Activated T-cell treated with anti-CD3 and anti-CD28 coated beads for 24 hours (primary cell): ENCODE data around the gene LCNL1.
A peak's percentile ranks its signal among the peaks of the same experiment; 100 is the strongest.

Experiments
- DNase-seq: peaks from one replicate; pipeline ENCODE4 v3.0.0-alpha.2; 2020; ENCODE audit warnings: low read depth

The LCNL1 gene

DNA sequence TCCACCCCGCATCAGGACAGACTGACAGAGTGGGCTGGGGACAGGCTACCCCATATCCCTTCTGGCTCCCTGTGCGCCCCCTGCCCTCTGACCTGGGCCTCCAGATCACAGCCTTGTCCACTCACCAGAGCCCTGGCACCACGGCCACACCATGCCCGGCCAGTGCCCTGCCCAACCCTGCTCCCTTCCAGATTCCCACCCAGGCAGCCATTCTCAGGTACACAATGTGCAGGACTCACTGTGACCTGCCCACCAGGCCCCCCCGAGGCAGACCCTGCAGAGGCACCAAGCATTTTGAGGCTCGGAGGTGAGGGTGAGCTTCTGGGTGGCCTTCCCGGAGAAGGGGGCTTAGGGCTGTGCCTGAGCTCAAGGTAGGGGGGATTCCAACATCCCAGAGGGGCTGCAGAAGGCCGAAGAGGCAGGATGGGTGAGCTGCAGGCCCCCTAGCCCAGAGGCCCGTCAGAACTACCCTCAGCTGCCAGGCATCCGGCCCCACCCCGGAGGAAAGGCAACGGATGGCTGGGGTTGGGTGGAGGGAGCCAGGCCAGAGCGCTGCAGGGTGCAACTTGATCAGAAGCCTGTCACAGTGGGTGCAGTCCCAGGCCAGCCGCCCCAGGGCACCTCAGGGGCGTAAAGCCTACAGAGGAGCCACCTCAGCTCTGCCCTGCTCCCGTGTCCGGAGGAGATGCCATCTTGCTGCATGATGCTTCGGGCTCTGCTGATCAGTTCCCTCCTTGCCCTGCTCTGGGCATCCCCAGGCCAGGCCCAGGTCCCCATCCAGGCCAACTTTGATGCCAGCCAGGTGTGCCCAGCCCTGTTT, at the start of gene LCNL1:
Gene LCNL1 (plus strand): TSS at position 762 of the 820 bp plus-strand sequence. CDS start 594 bp downstream, outside the sequence.
- no peak for DNase-seq

- no peak for DNase-seq
Measured at GRCh38 chr9:136934277-136934676, 48.5 kb upstream of the LCNL1 start.

DNA sequence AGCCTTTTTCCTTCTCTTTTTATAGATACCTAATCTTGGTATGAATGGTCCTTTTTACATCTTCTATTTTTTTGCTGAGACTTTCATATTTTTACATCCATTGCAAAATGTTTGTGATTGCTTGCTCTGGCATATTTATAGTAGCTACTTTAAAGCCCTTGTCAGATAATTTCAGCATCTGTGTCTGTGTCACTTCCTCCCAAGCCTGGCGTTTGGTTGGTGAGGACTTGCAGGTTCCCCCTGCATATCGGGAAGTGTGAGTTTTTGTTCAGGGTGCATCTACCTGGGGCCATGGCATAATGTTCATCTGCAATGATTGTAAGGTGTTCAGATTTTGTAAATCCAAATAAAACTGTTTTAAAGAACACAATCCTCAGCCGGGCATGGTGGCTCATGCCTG, 47.1 kb upstream of the LCNL1 start:
- no peak for DNase-seq

DNA sequence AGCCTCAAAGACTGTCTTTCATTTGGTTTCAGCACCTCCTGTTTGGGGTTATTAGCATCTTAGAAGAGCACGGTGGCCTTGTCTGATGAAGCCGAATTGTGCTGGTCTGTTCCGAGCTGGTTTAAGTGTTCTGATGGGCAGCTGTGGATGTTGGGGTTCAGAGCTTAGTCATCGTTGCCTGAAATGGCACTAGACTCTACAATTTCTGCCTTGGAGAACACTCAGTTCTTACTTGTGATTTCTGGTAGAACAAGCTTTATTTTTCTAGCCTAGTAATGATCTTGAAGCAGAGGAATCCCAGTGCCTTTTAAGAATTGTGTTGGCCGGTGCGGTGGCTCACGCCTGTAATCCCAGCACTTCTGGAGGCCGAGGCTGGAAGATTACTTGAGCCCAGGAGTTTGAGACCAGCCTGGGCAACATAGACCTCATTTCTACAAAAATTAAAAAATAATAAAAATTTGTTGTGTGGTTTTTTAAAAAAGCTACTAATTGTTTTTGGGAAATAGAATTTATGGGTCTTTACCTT, 46.1 kb upstream of the LCNL1 start:
- no peak for DNase-seq

DNA sequence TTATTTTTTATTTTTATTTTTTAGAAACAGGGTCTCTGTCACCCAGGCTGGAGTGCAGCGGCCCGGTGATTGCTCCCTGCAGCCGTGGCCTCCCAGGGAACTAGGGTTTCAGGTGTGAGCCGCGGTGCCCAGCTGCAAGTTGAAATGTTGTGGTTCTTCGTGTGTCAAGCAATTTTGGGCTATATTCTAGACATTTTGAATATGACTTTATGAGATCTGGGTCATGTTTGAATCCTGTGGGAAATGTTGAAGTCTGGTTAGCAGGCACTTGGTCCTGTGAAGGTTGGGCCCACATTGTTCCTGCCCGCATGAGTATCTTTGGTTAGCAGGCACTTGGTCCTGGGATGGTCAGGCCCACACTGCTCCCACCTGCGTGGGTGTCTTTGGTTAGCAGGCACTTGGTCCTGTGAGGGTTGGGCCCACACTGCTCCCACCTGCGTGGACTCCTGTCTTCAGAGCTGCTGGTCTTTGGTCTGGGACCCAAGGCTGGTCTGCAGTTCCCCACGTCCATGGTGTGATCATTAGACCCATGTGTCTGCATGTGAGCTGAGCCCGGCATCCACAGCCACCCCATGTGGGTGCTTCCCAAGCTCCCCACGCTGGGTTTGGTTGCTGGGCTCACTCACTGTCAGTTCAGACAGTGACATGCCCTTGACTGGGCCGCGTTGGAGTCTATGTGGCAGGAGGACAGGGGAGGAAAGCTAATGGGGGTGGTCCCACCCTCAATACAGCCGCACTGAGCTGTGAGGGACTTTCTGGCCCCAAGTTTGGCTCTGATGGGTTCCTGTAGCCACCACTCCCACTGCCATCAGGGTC, 45.4 kb upstream of the LCNL1 start:
- DNase-seq = no peak

- no peak for DNase-seq
Measured at GRCh38 chr9:136939431-136939995, 43.3 kb upstream of the LCNL1 start.

GRCh38 chr9:136939996-136940525, 42.7 kb upstream of the LCNL1 start:
- DNase-seq = no peak

DNA sequence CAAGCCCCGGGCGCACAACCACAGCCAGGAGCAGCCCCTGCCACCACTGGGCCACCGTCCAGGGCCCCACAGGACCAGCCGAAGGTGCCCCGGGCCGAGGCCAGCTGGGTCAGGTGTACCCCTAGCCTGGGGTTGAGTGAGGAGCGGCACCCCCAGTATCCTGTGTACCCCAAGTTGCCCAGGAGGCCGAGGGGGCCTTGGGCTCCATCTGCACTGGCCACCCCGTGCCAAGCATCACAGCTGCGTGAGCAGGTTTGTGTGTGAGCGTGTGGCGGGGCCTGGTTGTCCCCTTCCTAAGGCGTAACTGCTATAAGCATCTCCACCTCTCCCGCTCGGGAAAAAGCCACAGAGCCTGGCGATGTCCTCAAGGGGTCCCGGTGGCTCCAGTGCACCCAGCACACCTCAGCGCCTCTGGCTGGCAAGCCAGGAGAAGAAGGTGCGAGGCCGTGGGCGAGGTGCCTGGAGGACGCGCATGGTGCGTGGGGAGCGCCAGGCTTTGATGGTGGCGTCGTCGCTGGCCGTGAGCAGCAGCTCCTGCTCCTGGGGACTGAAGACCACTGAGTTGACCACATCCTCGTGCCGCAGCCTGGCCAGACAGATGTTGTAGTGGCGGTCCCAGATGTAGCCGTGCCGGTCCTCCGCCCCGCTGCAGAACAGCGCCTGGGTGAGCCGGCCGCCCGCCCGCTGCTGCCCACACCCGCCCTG, 42.1 kb upstream of the LCNL1 start:
- DNase-seq = no peak

DNA sequence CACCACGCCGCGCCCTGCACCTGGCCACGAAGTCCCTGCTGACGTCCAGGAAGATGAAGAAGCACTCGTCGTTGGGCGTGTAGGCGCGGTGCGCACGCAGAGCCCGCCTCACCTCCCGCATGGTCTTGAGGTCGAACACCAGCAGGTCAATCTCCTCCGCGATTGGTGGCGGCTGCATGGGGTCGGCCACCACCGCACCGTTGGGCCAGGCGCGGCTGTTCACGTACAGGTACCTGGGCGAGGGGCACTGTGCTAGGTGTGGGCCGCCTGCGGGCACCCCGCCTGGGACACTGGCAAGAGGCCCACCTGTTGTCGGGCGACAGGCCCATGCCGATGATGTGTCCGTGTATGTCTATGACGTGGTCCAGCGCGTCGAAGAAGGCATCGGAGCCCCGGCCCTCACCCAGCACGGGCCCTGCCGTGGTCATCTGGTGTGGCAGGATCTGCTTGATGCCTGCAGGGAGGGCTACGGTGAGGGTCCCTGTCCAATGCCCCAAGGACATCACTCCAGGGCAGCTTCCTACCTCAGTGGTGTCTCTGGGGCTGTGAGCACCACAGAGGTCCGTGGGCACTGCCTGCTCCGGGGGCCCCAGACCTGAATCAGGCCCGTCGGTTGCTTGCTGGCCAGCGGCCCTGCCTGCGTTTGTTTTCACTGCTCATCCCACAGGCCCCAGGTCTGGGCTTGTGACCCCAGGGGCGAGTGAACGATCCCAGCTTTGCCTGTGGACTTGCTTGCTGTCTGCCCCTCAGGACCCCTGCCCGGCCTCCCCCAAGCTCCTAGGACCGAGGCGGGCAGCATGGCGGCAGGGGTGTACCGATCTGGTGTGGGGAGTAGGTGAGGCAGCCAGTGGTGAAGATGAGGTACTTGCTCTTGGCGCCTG, 41.3 kb upstream of the LCNL1 start:
- no peak for DNase-seq

DNA sequence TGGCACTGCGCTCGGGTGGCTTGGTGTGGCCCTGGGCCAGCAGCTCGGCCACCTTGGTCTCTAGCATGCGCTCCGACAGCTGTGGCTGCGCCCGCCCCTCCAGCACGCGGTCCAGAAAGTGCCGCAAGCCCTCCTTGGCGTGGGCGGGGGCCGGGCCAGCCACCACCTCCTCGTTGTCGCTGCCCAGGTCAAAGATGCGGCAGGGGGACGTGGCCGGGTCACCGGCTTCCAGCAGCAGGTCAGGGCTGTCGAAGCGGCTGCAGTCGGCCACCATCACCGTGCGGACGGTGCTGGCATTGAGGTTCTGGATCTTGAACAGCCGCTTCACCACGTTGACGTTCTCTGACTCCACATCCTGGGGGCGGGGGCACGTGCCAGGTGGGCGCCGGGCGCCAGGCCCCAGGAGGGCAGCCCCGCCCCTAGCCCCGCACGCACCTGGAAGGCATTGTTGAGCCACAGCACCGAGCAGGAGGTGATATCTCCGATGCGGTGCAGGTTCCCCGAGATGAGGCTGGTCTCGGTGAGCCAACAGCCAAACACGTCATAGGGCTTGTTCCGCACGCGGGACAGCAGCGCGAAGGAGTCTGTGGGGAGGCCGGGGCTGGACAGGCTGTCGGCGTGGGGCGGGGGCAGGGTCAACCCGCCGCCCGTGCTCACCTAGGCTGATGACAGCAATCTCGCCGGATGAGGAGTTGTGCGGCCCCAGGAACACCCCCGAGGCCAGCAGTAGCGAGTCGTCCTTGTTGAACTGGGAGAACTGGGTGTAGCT, 40.5 kb upstream of the LCNL1 start:
- DNase-seq = no peak

DNA sequence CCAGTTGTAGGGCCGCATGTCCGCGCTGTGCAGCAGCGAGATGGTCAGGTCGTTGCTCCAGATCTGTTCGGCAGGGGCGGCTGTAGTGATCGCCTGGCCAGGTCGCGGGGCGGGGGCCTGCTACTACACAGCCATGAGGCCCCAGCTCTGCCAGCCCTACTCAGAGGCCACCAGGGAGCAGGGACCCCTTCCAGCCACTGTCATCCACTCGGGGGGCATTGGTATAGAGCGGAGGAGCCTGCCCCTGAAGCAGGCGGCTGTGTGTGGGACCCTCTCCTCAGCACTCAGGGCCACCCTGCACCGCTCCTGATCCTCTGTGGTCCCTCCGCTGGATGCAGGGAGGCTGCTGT, 39.9 kb upstream of the LCNL1 start:
- DNase-seq = no peak

DNA sequence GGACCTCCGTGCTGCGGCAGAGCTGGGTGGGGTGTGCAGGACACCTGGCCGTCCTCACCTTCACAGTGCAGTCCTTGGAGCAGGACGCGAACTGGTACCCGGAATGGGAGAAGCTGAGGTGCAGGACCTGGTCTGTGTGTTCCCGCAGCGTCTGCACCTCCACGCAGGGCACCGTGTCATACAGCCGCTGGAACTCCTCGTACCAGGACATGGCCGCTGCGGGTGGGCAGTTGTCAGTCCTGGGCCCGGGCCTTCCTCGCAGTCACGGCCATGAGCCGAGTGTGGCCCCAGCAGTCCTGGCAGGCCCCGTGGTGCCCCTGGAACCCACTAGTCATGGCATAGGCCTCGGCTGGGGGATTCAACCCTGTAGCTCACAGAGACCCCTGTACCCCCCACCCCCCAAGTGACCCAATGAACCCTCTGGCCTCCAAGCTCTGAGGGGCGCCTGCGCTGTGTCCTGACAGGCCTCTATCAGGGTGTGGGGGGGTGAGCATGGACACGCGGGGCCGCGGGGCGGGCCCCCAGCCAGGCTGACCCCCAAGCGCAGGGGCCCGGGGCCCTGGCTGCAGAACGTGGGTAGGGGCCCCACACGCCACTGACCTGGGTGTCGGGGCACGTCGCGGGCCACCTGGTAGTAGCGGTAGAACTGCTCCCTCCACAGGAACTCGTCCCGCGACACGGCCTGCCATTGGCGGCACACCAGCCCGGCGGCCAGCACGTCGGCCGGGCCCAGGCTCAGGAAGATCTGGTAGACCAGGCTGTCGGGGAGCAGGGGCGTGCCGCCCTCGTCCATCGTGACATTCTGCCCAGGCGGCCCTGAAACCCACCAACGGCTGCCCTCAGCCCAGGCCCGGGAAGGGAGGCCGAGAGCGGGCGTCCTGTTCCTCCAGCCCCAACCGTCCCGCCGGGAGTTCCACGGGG, 39.2 kb upstream of the LCNL1 start:
- DNase-seq = no peak

DNA sequence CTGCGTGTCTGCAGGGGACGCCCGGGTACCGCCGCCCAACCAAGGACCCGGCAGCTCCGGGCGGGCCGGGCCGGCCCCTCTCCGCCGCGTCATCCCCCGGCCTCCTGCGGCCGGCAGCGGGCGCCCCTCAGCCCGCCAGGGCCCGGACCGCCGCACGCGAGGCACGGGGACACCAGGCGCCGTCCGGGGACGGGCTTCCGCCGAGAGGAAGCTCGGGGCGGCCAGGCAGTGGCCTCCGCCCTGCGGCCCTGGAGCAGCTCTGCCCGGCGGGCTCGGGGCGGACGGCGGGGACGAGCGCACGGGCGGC, 38.6 kb upstream of the LCNL1 start:
- DNase-seq = no peak

- DNase-seq = peak; percentile 93
Measured at GRCh38 chr9:136944519-136945332, 38.1 kb upstream of the LCNL1 start, which contains the start of the genes C8G and FBXW5. TSS of gene C8G (plus strand) at chr9:136945243. CDS start at chr9:136945321, 78 bp downstream. TSS of gene FBXW5 (minus strand) at chr9:136944738. CDS start at chr9:136944083, 655 bp downstream.

- DNase-seq = no peak
Measured at GRCh38 chr9:136945333-136946227, 37.2 kb upstream of the LCNL1 start.

- no peak for DNase-seq
Measured at GRCh38 chr9:136946228-136947027, 36.4 kb upstream of the LCNL1 start.
